PC-3 (cell line): Measurements from ENCODE around the gene OLFM2. TPM values are rescaled to one million over a fixed set of nuclear protein-coding genes. Genes with fewer than 3 reads are reported as not detected.
"Not testable (repeated sequence)": the region's sequence is repeated elsewhere in the genome, so short reads cannot be mapped to it uniquely, and the experiment has no call there.

Experiments used
- ATAC-seq: fragments of 200-7000 bp; cut with Tn5 transposase; 2 replicates; pipeline ENCODE4 v1.9.1; 2020; ENCODE audit warnings: mild to moderate bottlenecking, moderate library complexity
- BruUV-seq: library from RNA; stranded (reverse); fragments of 400-500 nt; replicated peaks from 2 replicates; lab custom pipeline; 2021; lab: Mats Ljungman, UMichigan
- CTCF ChIA-PET: fragments of 300-600 bp; sonication (Branson Sonifier 250); formaldehyde crosslinking; loops from one replicate; lab custom pipeline; 2022; ENCODE audit warnings: antibody characterized with exemption; lab: Charles Lee
- POLR2A ChIA-PET: fragments of 300-600 bp; sonication (Branson Sonifier 250); formaldehyde crosslinking; loops from one replicate; lab custom pipeline; 2022; ENCODE audit warnings: antibody characterized with exemption; ENCODE audit not compliant: unreplicated experiment; lab: Charles Lee
- DNase-seq: peaks from one replicate; pipeline ENCODE4 v3.0.0-alpha.2; 2015
- H2AFZ ChIP-seq: fragments of 300-600 bp; sonication (generic); 2 replicates; pipeline ENCODE4 v1.6.0; 2016; ENCODE audit warnings: antibody characterized with exemption, low read length
- H3F3A ChIP-seq: fragments of 300-600 bp; sonication (generic); one replicate; pipeline ENCODE4 v1.6.0; 2017; ENCODE audit warnings: antibody characterized with exemption, low read length, control low read depth, mild to moderate bottlenecking; ENCODE audit not compliant: unreplicated experiment
- H3K27ac ChIP-seq: fragments of 300-600 bp; sonication (generic); 2 replicates; pipeline ENCODE4 v1.5.1; 2016; ENCODE audit warnings: mild to moderate bottlenecking, low read length
- H3K27me3 ChIP-seq: fragments of 300-600 bp; sonication (generic); 2 replicates; pipeline ENCODE4 v1.6.1; 2016; ENCODE audit warnings: low read length, mixed read lengths
- H3K36me3 ChIP-seq: fragments of 300-600 bp; sonication (generic); 2 replicates; pipeline ENCODE4 v1.6.1; 2016; ENCODE audit warnings: low read depth, mixed run types, low read length, mixed read lengths
- H3K4me1 ChIP-seq: fragments of 300-600 bp; sonication (generic); 2 replicates; pipeline ENCODE4 v1.5.1; 2016; ENCODE audit warnings: low read length; ENCODE audit not compliant: insufficient read depth
- H3K4me2 ChIP-seq: fragments of 300-600 bp; sonication (generic); 2 replicates; pipeline ENCODE4 v1.6.0; 2016; ENCODE audit warnings: low read length
- H3K4me3 ChIP-seq: fragments of 300-600 bp; sonication (generic); 2 replicates; pipeline ENCODE4 v1.5.1; 2016; ENCODE audit warnings: mild to moderate bottlenecking, low read length, mixed read lengths
- H3K79me2 ChIP-seq: fragments of 300-600 bp; sonication (generic); 2 replicates; pipeline ENCODE4 v1.6.1; 2017; ENCODE audit warnings: low read length, mixed read lengths
- H3K9ac ChIP-seq: fragments of 300-600 bp; sonication (generic); 2 replicates; pipeline ENCODE4 v1.6.0; 2016; ENCODE audit warnings: mild to moderate bottlenecking, low read length
- H3K9me2 ChIP-seq: fragments of 300-600 bp; sonication (generic); replicated peaks from 2 replicates; pipeline ENCODE4 v1.6.1; 2016; ENCODE audit warnings: mixed run types, low read length, mixed read lengths
- H3K9me3 ChIP-seq: fragments of 300-600 bp; sonication (generic); 2 replicates; pipeline ENCODE4 v1.6.1; 2016; ENCODE audit warnings: low read length, mixed read lengths
- H4K20me1 ChIP-seq: fragments of 300-600 bp; sonication (generic); 2 replicates; pipeline ENCODE4 v1.6.1; 2016; ENCODE audit warnings: low read length, mixed read lengths
- EZH2 ChIP-seq: fragments of 300-600 bp; sonication (generic); IDR thresholded peaks from one replicate; pipeline ENCODE4 v1.6.1; 2017; ENCODE audit warnings: antibody characterized with exemption, mild to moderate bottlenecking, low read length; ENCODE audit not compliant: unreplicated experiment
- EZH2phosphoT487 ChIP-seq: fragments of 300-600 bp; sonication (generic); IDR thresholded peaks from 2 replicates; pipeline ENCODE4 v1.6.1; 2018; ENCODE audit warnings: mild to moderate bottlenecking, antibody characterized with exemption, low read length, borderline replicate concordance
- intact Hi-C: fragments of 100-400 bp; cut with micrococcal nuclease; formaldehyde crosslinking; loops from 2 replicates; pipeline ENCODE4 v1.9.0; 2023
- total RNA-seq: library from RNA; depleted of rRNA; stranded (reverse); fragments of >200 nt; gene quantifications from 2 replicates; pipeline ENCODE4 v1.2.3, GENCODE V29; 2014
- TF ChIP-seq, protein P1 (sequence below): fragments of 300-600 bp; sonication (generic); conservative IDR thresholded peaks from 2 replicates; pipeline ENCODE4 v1.5.1; 2017; ENCODE audit warnings: antibody characterized with exemption, low read depth, mild to moderate bottlenecking, low read length

Gene OLFM2
- total RNA-seq, 1 experiment from 2014 or later = 1.6 TPM

DNA sequence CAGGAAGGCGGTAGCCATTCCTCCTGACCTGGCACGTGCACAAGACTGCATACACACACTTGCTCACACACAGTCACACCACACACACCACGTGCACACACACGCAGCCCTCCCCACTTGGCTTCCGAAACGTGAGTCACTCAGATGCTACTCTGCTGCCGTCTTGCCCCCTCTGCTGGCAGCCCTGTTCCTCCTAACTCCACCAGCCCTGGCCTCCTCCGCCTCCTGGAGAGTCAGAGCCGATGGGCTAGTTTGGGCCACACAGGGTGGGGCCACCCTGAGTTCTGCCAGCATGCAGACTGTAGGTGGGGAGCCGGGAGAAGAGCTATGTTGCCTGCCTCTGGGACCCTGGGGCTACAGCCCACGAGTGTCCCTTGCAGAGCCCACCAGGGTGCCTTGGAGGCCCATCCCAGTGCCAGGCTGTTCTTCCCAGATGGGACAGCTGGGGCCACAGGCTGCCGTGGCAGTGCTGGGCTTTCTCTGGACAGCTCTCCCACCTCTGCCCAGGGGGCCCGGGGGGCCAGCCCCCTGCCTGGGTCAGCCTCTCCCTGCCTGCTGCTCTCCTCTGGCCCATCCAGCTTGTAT lies 89.1 kb downstream of the OLFM2 start:
- CTCF ChIA-PET = no interaction called here
- H3K36me3 ChIP-seq = peaks cover 27% of the 10 kb centered on the region

DNA sequence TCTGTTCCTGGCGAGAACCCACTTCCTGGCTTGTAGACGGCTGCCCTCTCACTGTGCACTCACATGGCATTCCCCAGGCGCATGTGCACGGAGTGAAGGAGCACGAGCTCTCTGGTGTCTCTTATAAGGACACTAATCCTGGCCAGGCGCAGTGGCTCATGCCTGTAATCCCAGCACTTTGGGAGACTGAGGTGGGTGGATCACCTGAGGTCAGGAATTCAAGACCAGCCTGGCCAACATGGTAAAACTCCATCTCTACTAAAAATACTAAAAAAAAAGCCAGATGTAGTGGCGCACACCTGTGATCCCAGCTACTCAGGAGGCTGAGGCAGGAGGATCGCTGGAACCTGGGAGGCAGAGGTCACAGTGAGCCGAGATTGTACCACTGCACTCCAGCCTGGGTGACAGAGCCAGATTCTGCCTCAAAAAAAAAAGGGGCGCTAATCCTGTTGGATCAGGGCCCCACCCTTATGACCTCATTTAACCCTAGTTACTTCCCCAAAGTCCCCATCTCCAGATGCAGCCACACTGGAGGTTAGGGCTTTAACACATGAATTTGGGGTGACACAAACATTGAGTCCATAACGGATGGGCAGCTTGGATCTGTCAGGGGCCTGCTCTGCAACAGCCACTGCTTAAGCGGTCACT lies 92.6 kb downstream of the OLFM2 start:
- ATAC-seq, H3F3A ChIP-seq, H3K9me3 ChIP-seq, H2AFZ ChIP-seq, intact Hi-C loops, H3K4me3 ChIP-seq, H3K27ac ChIP-seq, H4K20me1 ChIP-seq, H3K27me3 ChIP-seq, H3K79me2 ChIP-seq, DNase-seq, H3K9ac ChIP-seq, H3K9me2 ChIP-seq, CTCF ChIA-PET, H3K4me1 ChIP-seq, H3K4me2 ChIP-seq, BruUV-seq: not testable (repeated sequence)
- POLR2A ChIA-PET = interaction anchor here (0.6 kb wide), 1 partner anchor 17 kb away, joined by 5 read pairs; no protein-coding TSS in a partner anchor
- peaks cover 51% of the 10 kb centered on the region for H3K36me3 ChIP-seq

More for the DNA sequence above, 89.1 kb downstream of the OLFM2 start:
- Histone ChIP-seq H4K20me1 (no peaks in the 10 kb centered on the region), H3K27ac (peak overlapping the region; percentile 9; the same call in 1 of the 2 replicates), H3K9ac (no peak overlapping the region), H3K9me3 (no peaks in the 10 kb centered on the region), H3K27me3 (no peaks in the 10 kb centered on the region), H3F3A (no peaks in the 10 kb centered on the region), H3K4me3 (no peak overlapping the region), H3K4me1 (peaks cover 5% of the 10 kb centered on the region; the same call in 1 of the 2 replicates), H3K9me2 (no peaks in the 10 kb centered on the region), H2AFZ (no peak overlapping the region), H3K4me2 (no peak overlapping the region), H3K79me2 (no peaks in the 10 kb centered on the region)
- DNase-seq = peak; percentile 86
- TF ChIP-seq, protein P1, sequence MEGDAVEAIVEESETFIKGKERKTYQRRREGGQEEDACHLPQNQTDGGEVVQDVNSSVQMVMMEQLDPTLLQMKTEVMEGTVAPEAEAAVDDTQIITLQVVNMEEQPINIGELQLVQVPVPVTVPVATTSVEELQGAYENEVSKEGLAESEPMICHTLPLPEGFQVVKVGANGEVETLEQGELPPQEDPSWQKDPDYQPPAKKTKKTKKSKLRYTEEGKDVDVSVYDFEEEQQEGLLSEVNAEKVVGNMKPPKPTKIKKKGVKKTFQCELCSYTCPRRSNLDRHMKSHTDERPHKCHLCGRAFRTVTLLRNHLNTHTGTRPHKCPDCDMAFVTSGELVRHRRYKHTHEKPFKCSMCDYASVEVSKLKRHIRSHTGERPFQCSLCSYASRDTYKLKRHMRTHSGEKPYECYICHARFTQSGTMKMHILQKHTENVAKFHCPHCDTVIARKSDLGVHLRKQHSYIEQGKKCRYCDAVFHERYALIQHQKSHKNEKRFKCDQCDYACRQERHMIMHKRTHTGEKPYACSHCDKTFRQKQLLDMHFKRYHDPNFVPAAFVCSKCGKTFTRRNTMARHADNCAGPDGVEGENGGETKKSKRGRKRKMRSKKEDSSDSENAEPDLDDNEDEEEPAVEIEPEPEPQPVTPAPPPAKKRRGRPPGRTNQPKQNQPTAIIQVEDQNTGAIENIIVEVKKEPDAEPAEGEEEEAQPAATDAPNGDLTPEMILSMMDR = peak; percentile 80
- no peak for TF ChIP-seq EZH2phosphoT487
- POLR2A ChIA-PET = no interaction called here
- intact Hi-C loops = no loop called here
- ATAC-seq = peak; percentile 95
- no TSS peak for BruUV-seq

DNA sequence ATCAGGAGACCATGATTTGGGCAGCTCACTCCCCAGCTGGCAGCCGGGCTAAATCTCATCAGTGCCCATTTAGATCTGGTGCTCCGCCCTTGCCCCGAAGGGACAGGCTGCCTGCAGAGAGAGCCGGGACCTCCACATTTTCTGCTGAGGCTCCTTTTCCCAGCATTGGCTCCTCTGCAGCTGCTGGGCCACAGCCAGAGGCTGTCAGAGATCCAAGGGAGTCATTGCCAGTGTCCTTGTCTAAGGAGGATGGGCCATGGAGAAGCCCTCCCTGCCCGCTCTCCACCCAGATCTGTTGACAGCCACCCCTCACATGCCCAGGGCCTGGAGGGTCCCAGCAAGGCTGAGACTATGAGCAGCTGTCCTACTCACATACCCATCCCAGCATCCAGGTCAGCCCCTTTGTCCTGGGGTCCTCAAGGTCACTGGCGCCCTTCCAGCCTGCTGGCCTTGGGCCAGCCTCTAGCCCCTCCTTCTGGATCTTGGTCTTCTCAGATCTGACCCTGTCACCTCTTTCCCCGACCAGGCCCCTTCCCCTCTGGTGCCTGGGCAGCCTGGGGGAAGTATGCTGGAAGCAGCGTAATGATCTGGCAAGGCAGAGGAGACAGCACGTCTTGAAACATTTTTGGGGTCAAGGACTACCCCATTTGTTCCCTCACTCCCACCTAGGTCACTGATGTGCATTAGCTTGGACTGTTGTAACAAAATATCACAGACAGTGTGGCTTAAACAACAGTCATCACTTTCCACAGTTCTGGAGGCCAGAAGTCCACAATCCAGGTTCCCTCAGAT lies 93.3 kb downstream of the OLFM2 start:
- Histone ChIP-seq H4K20me1 (no peaks in the 10 kb centered on the region), H3K36me3 (peaks cover 50% of the 10 kb centered on the region), H3K27ac (no peak overlapping the region), H3K9me2 (no peaks in the 10 kb centered on the region), H3K9ac (no peak overlapping the region), H2AFZ (no peak overlapping the region), H3K4me1 (peaks cover 5% of the 10 kb centered on the region; the same call in 1 of the 2 replicates), H3K79me2 (0 out of 2 replicates have a peak, but pooled peaks cover 2% of the 10 kb centered on the region), H3K4me3 (no peak overlapping the region), H3K4me2 (no peak overlapping the region), H3K27me3 (no peaks in the 10 kb centered on the region), H3K9me3 (no peaks in the 10 kb centered on the region), H3F3A (no peaks in the 10 kb centered on the region)
- intact Hi-C loops = no loop called here
- DNase-seq (no peak), ATAC-seq (no peak)
- ChIA-PET POLR2A (interaction anchor here (0.6 kb wide), 1 partner anchor 17 kb away, joined by 5 read pairs; no protein-coding TSS in a partner anchor), CTCF (no interaction called here)
- BruUV-seq = no TSS peak
- TF ChIP-seq, protein P1 = no peak
- TF ChIP-seq EZH2phosphoT487 = no peak
- TF ChIP-seq EZH2 = no peak
